ENCODE measurements around the gene THOC7.

- TF ChIP-seq CTCF (IDR thresholded peaks at IDR 0.05 in 2 of 3, conservative IDR thresholded peaks at IDR 0.05 in 1 of 3; ENCODE audit: borderline replicate concordance in 1 of 3, insufficient read depth in 1 of 3, low read depth in 2 of 3, low read length in 2 of 3) (no peak), EZH2phosphoT487 (IDR thresholded peaks at IDR 0.05; ENCODE audit: borderline replicate concordance) (no peak), YY1 (IDR thresholded peaks at IDR 0.05; ENCODE audit: extremely low read depth, insufficient replicate concordance, low read depth, low read length) (no peak), EZH2 (IDR thresholded peaks at IDR 0.05) (no peak), POLR2A (IDR thresholded peaks at IDR 0.05; ENCODE audit: borderline replicate concordance, extremely low read depth, insufficient read depth, insufficient read length) (no peak), REST (IDR thresholded peaks at IDR 0.05; ENCODE audit: low read depth) (no peak)
These were observed at the start of gene THOC7, which contains the start of gene ATXN7 for GRCh38 chr3:63863150-63864007.

All from HCT116 (cell line).